ENCODE measurements around the gene PSMA3. TPM values are rescaled to one million over a fixed set of nuclear protein-coding genes. Genes with fewer than 3 reads are reported as not detected.

Gene PSMA3
- total RNA-seq, 1 experiment from 2014 or later, result 277 TPM

GRCh38 chr14:58227096-58227819 is 17.4 kb upstream of the PSMA3 start:
- Histone ChIP-seq H3K79me2 (ENCODE audit: low read depth) (no peaks in the 10 kb centered on the region), H3K27me3 (ENCODE audit: insufficient read depth, low read depth) (no peaks in the 10 kb centered on the region), H3K4me1 (replicated peaks; ENCODE audit: insufficient read depth) (no peaks in the 10 kb centered on the region), H3K4me3 (no peak overlapping the region), H3F3A (ENCODE audit: insufficient read depth, low read depth) (no peaks in the 10 kb centered on the region; the same call in 1 of the 2 replicates), H3K9me3 (ENCODE audit: insufficient read depth, low read depth) (no peaks in the 10 kb centered on the region), H3K36me3 (ENCODE audit: low read depth) (no peaks in the 10 kb centered on the region), H3K27ac (no peak overlapping the region), H2AFZ (no peak overlapping the region), H3K9me2 (ENCODE audit: insufficient read depth) (no peaks in the 10 kb centered on the region), H4K20me1 (ENCODE audit: insufficient read depth) (no peaks in the 10 kb centered on the region), H3K4me2 (no peak overlapping the region)
- ChIA-PET POLR2A (ENCODE audit: unreplicated experiment) (no interaction called here), CTCF (interaction anchor here (0.5 kb wide), 1 partner anchor 134 kb away, joined by 3 read pairs; no protein-coding TSS in a partner anchor)
- DNase-seq, result no peak
- TF ChIP-seq, protein P1, sequence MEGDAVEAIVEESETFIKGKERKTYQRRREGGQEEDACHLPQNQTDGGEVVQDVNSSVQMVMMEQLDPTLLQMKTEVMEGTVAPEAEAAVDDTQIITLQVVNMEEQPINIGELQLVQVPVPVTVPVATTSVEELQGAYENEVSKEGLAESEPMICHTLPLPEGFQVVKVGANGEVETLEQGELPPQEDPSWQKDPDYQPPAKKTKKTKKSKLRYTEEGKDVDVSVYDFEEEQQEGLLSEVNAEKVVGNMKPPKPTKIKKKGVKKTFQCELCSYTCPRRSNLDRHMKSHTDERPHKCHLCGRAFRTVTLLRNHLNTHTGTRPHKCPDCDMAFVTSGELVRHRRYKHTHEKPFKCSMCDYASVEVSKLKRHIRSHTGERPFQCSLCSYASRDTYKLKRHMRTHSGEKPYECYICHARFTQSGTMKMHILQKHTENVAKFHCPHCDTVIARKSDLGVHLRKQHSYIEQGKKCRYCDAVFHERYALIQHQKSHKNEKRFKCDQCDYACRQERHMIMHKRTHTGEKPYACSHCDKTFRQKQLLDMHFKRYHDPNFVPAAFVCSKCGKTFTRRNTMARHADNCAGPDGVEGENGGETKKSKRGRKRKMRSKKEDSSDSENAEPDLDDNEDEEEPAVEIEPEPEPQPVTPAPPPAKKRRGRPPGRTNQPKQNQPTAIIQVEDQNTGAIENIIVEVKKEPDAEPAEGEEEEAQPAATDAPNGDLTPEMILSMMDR (conservative IDR thresholded peaks at IDR 0.05), result no peak
- TF ChIP-seq EZH2 (IDR thresholded peaks at IDR 0.05; ENCODE audit: low read depth), result no peak
- BruUV-seq (replicated peaks), result no TSS peak
- intact Hi-C loops (cut with micrococcal nuclease; ENCODE audit: unreplicated experiment), result no loop called here

- Histone ChIP-seq H3K4me1 (replicated peaks; ENCODE audit: insufficient read depth) (peaks cover 16% of the 10 kb centered on the region), H3K27me3 (ENCODE audit: insufficient read depth, low read depth) (no peaks in the 10 kb centered on the region), H3K27ac (no peak overlapping the region), H3K4me2 (peak overlapping the region; percentile 80), H3K9me3 (ENCODE audit: insufficient read depth, low read depth) (no peaks in the 10 kb centered on the region), H3K9me2 (ENCODE audit: insufficient read depth) (no peaks in the 10 kb centered on the region), H3K36me3 (ENCODE audit: low read depth) (peaks cover 5% of the 10 kb centered on the region; the same call in 1 of the 2 replicates), H3K4me3 (no peak overlapping the region), H2AFZ (no peak overlapping the region), H3K79me2 (ENCODE audit: low read depth) (no peaks in the 10 kb centered on the region), H3F3A (ENCODE audit: insufficient read depth, low read depth) (no peaks in the 10 kb centered on the region; the same call in 1 of the 2 replicates), H4K20me1 (ENCODE audit: insufficient read depth) (no peaks in the 10 kb centered on the region)
- no peak for TF ChIP-seq EZH2 (IDR thresholded peaks at IDR 0.05; ENCODE audit: low read depth)
- TF ChIP-seq, protein P1 (conservative IDR thresholded peaks at IDR 0.05), result no peak
- intact Hi-C loops (cut with micrococcal nuclease; ENCODE audit: unreplicated experiment), result no loop called here
- ChIA-PET CTCF (no interaction called here), POLR2A (ENCODE audit: unreplicated experiment) (no interaction called here)
- BruUV-seq (replicated peaks), result no TSS peak
- no peak for DNase-seq
Observed at GRCh38 chr14:58238252-58239243, 6.1 kb upstream of the PSMA3 start.

Data from PC-9 (cell line).